NCI-H446 treated with DMSO at 0.1 percent for 48 hours (cell line): ENCODE data around the gene ANXA8.
"Not testable (repeated sequence)": the region's sequence is repeated elsewhere in the genome, so short reads cannot be mapped to it uniquely, and the experiment has no call there.

Experiments
- DNase-seq: peaks from one replicate; lab custom pipeline; 2025; lab: John Stamatoyannopoulos, UW

Gene ANXA8

DNA sequence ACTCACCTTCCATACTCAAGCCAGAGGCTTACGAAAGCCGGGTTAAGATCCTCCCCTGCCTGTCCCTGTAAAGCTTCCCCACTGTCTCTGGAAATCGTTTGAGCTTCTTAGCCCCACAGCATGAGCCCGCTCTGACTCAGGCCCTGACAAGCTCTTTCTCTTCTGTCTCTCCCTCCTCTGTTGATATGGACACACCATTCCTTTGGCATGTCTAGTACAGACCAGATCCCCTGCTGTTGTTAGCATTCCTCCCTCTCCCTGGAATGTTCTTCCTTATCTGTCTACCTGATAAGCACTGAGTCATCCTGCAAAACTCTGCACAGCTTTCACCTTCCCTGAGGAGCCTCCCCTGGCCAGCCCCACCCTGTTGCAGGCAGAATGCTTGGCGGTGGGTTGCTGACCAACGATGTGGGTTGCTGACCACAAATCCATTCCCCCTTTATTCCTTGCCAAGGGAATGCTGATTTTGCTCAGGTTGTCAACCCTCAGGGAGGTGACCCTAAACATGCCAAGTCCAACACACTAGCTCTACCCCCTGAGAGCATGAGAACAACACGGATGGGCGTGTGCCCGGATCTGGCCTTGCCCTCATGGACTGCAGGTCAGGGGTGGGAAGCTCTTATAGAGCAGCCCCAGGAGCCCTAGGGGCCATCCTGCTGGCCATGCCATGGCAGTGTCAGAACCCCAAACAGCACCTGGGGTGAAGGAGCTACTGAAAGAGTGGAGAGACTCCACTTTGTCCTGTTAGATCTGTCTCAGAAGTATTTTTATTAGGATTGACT lies 21.1 kb downstream of the ANXA8 start:
- DNase-seq, result not testable (repeated sequence)

DNA sequence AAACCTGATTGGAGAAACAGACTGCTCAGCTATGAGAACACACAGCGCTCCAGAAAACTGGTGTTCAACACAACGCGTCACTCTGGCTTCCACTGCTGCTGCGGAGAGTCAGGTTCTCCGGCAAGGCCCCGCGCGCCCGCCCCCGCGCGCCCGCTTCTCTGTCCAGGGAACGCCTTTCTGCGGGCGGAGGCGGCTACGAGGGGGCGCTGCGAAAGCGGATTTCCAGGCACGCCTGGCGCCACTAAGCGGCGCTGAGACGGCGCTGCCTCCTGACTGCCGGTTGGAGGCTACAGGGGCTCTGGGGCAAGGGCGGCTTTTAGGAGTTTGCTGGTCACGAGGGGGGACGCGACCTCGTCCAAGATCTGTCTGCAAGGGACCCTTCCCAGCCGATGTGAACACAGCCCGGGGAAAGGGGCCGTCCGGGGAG lies 22.6 kb downstream of the ANXA8 start:
- not testable (repeated sequence) for DNase-seq

DNA sequence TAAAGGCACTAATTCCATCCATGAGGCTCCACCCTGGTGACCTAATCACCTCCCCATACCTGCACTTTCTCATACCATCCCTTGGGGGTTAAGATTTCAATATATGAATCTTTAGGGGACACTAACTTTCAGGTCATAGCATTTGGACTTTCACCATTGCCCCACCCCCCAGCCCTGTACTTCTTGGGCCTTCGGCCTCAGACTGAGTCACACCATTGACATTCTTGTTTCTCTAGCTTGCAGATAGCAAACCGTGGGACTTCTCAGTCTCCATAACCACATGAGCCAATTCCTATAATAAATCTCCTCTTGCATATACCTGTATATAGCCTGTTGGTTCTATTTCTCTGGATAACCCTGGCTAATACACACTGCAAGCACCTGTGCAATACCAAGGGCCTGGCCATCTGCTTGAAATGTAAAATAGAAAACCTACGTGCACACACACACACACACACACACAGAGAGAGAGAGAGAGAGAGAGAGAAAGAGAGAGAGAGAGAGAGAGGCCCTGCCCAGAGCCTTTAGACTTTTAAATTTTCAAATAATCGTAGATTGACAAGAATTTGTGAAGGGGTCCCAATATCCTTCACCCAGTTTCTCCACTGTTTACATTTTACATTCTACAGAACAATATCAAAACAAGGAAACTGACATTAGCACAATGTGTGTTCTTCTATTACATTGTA lies 25.3 kb downstream of the ANXA8 start:
- DNase-seq, result no peak

DNA sequence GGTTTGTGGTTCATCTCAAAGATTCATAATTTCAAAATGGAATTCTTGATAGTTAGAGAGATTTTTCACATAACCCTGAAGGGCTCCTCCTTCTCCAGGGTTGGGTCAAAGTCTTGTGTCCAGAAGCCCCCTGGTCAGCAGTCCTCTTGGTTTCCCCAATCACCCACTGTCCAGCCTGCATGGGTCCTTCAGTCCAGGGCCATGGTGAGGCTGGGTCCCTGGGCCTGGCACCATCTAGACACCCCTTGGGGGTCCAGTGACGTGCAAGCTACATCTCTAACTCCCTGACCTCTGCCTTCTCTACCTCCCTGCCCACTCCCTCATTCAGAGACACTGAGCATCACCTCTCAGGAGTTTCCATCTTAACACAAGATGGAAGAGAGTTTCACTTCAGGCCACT lies 26.1 kb downstream of the ANXA8 start:
- no peak for DNase-seq

DNA sequence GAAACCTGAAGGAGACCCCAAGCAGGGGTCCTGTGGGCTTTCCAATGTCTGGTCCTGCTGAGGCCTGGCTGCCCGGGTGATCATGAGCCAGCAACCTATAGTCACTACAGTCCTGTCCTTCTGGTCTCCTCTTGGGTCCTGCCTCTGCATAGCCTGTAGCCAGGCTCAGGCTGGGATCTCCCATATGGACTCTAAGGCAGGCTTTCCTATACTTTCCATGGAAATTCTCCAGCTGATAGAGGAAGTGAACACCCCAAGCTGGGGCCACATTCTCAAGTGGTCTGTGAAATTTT lies 26.4 kb downstream of the ANXA8 start:
- no peak for DNase-seq

DNA sequence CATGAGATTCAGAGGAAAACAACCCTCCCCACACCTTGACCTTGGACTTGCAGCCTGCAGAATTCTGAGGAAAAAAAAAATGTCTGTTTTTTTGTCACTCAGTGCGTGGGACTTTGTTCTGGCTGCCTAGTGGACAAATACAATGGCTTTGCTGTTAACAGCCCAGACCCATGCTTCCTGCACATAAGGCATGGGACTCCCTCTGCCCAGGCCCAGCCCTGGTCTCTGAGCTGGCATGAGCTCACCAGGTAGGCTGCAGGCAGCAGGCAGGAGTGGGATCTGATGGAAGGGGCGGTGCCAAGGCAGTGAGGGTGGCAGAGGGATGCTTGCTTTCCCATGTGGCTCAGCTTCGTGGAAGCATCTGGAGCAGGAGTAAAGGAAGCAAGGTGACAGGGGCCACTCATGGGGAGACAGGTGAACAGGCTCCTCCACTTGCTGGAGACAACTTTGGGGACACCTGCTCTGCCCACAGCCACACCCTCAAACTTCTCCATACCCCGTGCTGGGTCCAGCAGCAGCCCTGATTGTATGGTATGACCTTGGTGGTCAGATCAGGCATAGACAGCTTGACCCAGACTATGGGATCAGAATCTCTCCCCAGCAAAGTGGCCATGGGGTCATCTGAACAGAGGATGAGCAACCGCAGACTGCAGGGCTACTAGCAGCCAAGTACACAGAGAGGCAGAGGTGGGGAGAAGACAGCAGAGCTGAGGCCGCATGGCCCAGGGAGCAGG lies 27.0 kb downstream of the ANXA8 start:
- no peak for DNase-seq

DNA sequence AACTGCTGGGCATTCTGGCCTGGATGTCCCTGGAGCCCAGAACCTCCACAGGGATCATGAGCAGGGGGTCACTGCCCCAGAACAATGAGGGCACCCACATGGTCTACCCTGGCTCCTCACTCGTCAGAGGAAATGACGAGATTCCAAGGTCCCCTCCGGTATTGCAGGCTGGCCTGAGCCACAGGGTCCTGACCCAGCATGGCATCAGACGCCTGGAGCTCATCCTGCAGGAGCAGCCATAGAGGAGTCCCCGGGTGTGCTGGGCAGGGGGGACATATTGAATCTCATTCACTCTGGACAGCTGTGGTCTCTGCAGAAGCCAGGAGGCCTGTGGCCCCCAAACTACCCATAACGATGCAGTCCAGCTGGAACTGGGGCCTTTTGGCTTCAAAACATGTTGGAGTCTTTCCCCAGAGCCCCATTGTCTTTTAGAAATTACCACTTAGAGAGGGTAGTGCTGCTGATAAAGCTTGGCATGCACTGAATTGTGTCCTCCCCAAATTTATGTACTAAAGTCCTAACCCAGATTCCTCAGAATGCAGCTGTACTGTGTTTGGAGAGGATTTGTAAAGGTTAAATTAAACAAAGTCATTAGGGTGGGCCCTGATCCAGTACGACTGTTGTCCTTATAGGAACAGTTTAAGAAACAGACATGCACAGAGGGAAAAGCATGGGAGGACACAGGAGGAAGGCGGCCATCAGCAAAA lies 27.7 kb downstream of the ANXA8 start:
- DNase-seq, result no peak

DNA sequence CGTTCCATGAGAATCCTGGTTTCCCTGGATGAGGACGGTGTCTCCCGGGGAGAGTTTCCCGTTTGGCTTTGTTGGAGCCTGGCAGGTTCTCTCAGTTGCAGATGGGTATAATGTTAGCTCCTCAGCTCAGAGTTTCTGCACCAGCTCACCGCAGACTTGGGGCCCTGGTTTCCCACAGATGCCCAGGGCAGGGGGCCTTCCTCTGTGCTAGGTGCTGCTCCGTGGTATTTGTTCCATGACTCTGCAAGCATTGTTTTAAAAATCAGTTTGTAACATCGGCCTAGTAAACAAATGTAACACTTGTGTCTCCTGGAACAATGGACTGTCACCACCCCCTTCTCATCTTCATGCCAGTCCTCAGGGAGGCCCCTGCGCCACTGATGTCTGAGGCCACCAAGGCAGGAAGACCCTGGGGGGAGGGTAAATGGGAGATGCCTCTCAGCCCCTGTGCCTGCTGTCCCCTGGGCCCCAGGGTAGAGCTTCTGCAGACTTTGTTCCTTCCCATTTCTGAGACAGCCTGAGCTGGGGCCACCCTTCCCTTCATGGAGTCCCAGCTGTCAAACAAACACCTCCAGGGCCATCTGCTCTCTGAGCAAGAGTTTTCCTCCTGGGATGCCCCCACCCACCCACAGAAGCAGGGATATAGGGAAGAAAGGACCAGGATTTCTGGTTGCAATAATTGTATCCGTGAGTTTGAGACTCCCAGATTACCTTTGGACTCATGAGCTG lies 28.4 kb downstream of the ANXA8 start:
- not testable (repeated sequence) for DNase-seq

DNA sequence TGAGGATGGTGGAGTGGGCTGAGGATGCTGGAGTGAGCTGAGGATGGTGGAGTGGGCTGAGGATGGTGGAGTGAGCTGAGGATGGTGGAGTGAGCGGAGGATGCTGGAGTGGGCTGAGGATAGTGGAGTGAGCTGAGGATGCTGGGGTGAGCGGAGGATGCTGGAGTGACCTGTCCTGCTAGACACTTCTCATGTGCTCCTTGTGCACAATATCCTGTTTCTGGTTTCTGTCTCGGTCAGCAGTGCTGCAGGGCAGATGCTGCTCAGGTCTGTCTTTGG lies 29.2 kb downstream of the ANXA8 start:
- no peak for DNase-seq

DNA sequence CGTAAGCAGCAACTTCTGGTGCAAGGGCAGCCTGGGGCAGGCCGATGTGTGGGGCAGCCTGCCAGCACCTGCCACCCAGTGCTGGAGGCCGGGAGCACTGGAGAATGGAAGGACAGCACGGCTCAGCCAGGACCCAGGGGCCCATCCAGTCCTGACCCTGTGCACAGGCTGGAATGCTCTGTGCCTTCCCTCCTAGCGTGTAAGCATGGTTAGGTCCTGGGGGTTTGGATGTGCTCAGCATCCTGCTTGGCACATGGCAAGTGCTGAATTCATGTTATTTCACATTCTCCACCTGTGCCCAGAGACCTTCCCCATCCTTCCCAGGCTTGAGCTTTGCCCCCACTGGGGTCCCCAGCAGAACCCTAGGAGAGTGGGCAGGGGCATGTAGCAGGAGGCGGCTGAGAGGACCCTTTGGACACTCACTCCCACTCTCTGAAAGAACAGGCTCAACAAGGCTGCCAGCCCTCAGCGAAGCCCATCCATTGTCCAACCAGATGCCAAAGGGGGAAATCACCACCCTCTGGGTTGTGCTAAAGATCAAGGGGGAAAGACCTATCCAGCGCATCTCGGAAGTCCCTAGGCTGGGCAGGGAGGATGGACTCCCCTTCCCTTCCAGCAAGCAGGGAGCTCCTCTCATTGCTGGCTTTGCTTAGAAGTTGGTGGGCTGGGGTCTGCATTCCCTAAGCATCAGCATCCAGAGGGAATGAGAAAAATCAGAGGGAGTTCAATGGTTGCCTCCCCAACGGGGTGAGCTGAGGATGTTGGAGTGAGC lies 29.7 kb downstream of the ANXA8 start:
- DNase-seq, result no peak

DNA sequence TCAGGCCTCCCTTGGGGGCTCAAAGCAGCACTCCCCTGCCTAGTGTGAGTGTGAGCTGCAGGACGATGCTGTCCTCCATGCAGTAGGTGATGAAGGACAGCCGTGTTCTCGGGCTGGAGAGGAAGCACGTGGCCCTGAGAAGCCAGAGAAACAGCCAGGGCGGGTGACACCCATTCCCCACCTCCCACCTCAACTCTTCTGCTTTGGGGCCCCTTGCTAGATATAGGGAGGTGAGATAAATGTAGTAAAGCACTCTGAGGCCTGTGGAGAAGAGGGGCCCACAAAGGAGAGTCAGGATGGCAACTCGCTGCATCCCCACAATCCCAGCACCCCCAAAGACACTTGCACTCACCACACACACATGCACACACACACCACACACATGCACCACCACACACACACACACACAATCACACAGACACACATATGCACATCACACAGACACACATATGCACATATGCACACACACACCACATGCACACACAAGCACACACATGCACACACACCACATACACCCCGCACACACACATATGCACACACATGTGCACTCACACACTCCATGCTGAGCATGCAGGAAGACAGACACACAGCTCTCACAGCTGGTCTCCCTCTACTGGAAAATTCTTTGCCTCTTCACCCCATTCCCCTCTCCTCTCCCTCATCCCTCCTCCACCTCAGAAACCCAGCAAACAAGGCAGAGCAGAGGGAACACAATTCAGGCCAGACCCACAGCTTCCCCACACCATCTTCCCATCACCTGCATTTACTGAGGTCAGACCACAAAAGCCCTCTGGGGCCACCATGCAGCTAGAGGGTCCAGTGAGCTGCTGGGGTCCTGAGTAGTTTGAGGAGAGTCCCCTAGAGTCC lies 30.5 kb downstream of the ANXA8 start:
- DNase-seq, result no peak

DNA sequence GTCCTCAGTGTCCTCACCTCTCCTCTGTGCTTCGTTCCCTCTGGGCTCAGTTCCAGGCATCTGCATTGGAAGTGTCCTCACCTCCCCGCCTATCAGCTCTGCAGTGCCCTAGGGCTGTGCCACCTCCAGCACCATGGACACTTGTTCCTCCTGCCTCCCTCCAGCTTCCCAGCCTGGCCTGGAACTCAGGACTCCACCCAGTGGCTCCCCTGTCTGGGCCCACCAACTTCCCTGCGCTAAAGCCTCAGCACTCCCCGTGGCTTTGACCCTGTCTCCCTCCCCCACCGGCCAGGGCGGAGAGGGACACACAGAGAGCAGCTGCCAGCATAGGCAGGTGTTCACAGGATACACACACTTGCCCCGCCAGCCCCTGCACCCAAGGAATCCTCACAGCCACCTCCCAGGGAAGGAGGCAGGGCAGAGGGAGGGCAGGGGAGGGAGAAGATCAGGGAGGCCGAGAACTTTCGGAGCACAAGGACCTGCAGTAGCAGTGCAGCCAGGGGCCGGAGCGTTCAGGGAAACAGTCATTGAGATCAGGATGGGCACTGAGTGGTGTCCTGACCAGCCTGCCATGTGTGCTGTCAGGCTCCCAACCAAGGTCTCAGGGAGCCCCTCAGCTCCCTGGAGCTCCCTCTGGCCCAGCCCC lies 31.3 kb downstream of the ANXA8 start:
- no peak for DNase-seq

DNA sequence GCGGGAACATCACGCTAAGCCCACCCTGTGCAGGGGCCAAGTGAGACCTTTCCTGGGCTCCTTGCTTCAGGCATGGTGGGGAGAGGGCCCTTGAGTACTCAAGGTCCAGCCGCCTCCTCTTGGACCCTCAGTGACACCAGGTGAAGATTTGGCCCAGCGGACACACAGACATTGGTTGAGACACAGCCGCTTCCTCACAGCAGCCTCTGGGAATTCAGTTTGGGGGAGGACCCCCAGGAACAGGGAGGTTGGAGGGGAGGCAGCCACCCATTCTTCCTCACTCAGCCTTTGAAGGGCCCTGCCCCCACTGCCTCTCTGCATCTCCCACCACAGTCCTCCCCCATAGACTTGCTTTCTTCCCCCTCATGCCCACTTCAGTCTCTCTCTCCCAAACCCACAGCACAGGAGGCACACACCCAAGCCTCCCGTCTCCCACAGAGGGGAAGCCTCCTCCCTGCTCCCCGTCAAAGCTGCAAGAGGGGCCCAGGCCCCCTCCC lies 31.9 kb downstream of the ANXA8 start:
- no peak for DNase-seq

DNA sequence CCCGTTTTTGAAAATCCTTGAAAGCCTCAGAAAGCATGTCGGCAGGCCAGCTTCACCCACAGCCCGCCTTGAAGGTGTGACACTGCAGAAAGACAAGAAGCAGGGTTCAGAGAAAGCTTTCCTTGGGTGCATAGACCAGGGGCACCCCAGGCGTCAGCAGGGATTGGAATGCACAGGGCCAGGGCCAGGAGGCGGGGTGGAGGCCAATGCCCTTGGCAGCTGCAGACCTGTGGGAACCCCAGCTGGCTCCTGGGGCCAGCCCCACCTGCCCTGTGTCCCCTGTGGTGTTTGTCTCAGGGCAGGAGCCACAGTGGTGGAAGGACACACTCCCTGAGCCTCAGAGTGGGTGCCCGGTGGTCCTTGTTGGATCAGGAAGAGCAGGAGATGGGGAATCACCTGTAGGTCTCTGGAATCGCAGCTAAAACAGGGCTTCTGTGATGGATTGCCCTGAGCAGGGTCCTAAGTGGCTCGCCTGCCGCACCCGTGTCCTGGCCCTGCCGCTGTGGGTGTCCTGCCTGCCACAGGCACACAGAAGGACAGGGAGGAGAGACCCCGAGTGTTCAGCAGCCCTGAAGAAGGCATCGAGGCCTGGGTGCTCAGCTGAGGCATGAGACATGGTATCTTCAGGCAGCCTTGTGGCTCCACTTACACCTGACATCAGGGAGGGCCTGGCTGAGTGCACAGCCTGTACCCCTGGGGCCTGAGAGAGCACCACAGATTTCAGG lies 32.5 kb downstream of the ANXA8 start:
- DNase-seq, result no peak

DNA sequence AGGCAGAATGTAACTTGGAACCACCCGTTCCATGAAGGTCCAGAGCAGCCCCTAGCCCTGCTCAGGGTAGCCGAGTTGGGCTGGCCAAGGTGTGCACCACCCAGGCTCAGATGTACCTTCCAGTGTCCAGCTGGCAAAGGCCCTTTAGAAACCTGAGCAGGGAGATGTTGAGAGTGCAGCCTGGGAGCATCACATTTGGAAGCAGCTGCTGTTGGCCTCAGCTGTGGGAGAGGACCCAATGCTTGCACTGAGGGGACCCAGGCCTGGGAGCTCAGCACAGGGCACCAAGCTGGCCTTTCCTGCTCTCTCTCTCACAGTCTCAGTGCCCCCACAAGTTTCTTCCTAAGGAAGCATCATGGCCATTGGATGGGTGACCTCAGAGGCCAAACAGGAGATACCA lies 33.5 kb downstream of the ANXA8 start:
- DNase-seq, result no peak

DNA sequence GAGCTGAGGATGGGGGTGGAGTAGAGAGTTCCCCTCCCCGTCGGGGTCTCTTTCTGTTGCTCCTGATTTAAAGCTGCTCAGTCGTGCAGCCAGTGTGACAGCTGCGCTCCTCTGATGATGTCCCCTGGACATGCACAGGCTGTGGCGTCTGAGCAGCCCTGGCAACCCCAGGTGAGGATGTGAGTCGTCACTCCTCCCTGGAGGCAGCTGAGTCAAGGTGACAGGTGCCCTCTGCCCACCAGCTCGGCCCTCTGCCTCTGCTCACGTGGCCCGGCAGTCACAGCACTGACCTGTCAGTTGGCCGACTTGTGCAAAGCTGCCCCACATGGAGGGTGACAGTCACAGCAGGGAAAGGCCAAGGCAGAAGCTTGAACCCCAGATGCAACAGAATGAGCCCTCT lies 33.9 kb downstream of the ANXA8 start:
- DNase-seq, result no peak

DNA sequence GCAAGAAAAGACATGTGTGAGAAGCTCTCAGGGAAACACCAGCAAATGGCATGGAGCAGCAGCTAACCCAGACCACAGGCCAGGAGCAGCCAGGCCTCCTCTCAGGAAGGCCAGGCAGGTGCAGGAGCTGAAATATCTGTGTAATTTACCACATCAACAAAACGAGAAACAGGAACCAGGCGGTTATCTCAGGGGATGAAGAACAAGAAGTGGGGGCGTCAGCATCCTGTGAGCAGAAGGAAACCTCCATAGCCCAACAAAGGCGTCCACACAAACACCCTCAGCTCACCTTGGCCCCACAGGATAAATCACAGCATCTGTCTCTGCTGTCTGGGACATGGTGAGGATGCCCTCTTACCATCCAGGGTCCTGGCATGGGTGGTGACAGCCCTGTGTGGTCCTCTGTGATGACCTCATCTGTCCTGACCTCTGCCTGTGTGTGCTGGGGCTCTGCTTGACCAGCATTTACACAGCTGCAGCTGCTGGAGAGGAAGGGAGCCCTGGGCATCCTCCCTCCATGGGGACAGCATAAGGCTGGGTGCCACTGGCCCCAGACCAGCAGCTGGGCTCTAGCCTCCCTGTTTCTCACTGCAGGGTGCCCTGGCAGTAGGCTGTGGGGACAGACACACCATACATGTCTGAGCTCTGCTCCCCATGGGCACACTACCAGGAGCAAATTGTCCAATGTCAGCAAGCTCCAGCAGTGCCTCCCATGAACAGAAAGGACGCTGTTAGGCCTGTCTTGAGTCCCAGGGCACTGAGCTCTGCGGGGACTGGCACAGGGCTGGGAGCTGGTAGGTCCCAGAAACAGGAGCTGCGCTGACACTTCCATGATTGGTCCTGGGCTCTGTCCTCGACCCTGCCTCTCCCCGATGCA lies 34.6 kb downstream of the ANXA8 start:
- DNase-seq, result no peak

DNA sequence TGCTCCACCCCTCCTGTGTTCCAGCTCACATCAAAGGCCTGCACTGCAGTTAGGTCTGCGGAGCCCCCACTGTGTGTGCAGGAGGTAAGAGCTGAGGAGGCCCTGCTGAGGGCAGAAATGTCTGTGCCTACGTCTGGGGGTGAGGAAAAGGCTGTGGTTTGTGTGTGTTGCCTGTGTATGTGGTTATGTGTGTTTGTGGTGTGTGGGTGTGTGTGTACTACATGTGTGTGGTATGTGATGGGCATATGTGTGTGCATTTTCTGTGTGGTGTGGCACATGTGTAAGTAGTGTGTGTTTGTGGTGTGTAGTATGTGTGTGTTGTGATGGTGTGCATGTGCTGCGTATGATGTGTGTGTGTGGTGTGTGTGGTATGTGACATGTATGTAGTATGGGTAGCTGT lies 36.2 kb downstream of the ANXA8 start:
- no peak for DNase-seq
